ENCODE results near the gene ZNF524. TPM values are rescaled to one million over a fixed set of nuclear protein-coding genes. Genes with fewer than 3 reads are reported as not detected.
"Not testable (repeated sequence)": the region's sequence is repeated elsewhere in the genome, so short reads cannot be mapped to it uniquely, and the experiment has no call there.

Gene ZNF524
- total RNA-seq, 1 donor = 4.7 TPM

GRCh38 chr19:55554741-55555152 lies 45.3 kb upstream of the ZNF524 start:
- no peak for DNase-seq (ENCODE audit: low read depth)
- H3K4me3 ChIP-seq (ENCODE audit: low read depth, low read length) = no peak overlapping the region
- no peak for TF ChIP-seq CTCF (IDR thresholded peaks at IDR 0.05; ENCODE audit: insufficient read depth, low read depth, low read length)

GRCh38 chr19:55559684-55560083 lies 40.4 kb upstream of the ZNF524 start:
- no peak for DNase-seq (ENCODE audit: low read depth)
- TF ChIP-seq CTCF (IDR thresholded peaks at IDR 0.05; ENCODE audit: insufficient read depth, low read depth, low read length) = no peak
- no peak overlapping the region for H3K4me3 ChIP-seq (ENCODE audit: low read depth, low read length)

- no peak overlapping the region for H3K4me3 ChIP-seq (ENCODE audit: low read depth, low read length)
- DNase-seq (ENCODE audit: low read depth) = no peak
- no peak for TF ChIP-seq CTCF (IDR thresholded peaks at IDR 0.05; ENCODE audit: insufficient read depth, low read depth, low read length)
Observed at GRCh38 chr19:55563261-55563690, 36.8 kb upstream of the ZNF524 start.

- H3K4me3 ChIP-seq (ENCODE audit: low read depth, low read length) = no peak overlapping the region
- no peak for DNase-seq (ENCODE audit: low read depth)
Observed at GRCh38 chr19:55566823-55567222, 33.3 kb upstream of the ZNF524 start.

GRCh38 chr19:55567708-55568328 lies 32.3 kb upstream of the ZNF524 start:
- no peak for DNase-seq (ENCODE audit: low read depth)
- no peak for TF ChIP-seq CTCF (IDR thresholded peaks at IDR 0.05; ENCODE audit: insufficient read depth, low read depth, low read length)
- no peak overlapping the region for H3K4me3 ChIP-seq (ENCODE audit: low read depth, low read length)

More at GRCh38 chr19:55566823-55567222, 33.3 kb upstream of the ZNF524 start:
- TF ChIP-seq CTCF (IDR thresholded peaks at IDR 0.05; ENCODE audit: insufficient read depth, low read depth, low read length) = no peak

- H3K4me3 ChIP-seq (ENCODE audit: low read depth, low read length); DNase-seq (ENCODE audit: low read depth): not testable (repeated sequence)
Observed at GRCh38 chr19:55569477-55569876, 30.6 kb upstream of the ZNF524 start.

GRCh38 chr19:55573929-55574328 lies 26.2 kb upstream of the ZNF524 start:
- H3K4me3 ChIP-seq (ENCODE audit: low read depth, low read length); DNase-seq (ENCODE audit: low read depth): not testable (repeated sequence)

GRCh38 chr19:55576746-55577145 lies 23.3 kb upstream of the ZNF524 start:
- DNase-seq (ENCODE audit: low read depth) = no peak
- H3K4me3 ChIP-seq (ENCODE audit: low read depth, low read length) = no peak overlapping the region
- TF ChIP-seq CTCF (IDR thresholded peaks at IDR 0.05; ENCODE audit: insufficient read depth, low read depth, low read length) = no peak

Measured in fibroblast of villous mesenchyme (primary cell).